Head of caudate nucleus (tissue), 42 donors: Measurements from ENCODE around the gene CDH12.
"Not testable (repeated sequence)": the region's sequence is repeated elsewhere in the genome, so short reads cannot be mapped to it uniquely, and the experiment has no call there.

Experiments used
- DNase-seq, 42 donors: peaks; one replicate each; pipeline versions ENCODE4 v3.0.0 to v3.0.0-alpha.2; 2020 to 2021; ENCODE audit warnings: mixed read lengths in 7 of 42
- intact Hi-C: fragments of 100-400 bp; cut with DNase I; formaldehyde crosslinking; loops from one replicate; pipeline ENCODE4 v1.15.0; 2022

Gene CDH12

DNA sequence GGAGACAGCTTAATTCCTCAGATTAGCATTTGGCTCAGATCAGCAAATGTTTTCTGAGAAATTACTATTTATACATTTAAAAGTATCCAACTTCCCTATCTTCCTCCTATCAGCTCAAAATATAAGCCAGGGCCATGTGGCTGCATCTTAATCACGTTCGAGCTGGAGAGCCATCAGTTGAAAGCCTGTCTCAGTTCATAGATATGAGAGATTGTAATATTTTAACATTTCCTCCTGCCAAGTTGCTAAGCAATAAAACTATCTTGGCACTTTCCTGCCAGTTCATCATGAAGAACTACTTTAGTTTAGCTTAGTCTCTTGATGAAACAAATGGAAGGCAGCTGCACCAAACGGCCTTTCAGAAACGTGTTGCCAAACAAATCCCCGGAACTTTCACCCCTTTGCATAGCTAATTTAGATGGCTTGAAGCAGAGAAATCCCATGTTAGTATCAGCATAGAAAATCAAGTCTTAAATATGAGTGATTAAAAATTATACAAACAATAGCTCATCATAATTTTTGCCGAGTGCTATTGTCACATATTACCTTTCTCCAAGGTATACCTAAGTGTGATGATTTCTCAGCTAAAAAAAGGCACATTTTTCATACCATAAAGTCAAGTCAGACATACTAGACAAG, 713.4 kb downstream of the CDH12 start:
- not testable (repeated sequence) for DNase-seq

DNA sequence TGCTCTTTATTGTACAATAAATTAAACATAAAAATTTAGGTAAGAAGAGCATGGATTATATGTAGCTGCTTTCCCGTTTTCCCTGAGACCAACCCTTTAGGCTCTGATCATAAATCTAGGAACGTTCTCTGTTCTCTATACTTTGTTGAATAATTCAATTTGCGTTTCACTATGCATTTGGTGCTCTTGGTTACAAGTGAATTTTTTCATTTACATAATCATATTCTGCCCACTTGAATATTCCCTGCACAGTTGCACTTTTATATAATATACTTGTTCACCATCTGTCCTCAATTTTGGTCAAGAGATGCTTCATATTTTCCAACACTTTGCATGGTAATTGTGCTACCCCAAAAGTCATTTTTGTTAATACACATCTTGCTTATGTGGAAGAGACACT, 741.8 kb downstream of the CDH12 start:
- DNase-seq: no peak
- intact Hi-C loops: no loop called here

More for the DNA sequence above, 713.4 kb downstream of the CDH12 start:
- intact Hi-C loops: not testable (repeated sequence)

DNA sequence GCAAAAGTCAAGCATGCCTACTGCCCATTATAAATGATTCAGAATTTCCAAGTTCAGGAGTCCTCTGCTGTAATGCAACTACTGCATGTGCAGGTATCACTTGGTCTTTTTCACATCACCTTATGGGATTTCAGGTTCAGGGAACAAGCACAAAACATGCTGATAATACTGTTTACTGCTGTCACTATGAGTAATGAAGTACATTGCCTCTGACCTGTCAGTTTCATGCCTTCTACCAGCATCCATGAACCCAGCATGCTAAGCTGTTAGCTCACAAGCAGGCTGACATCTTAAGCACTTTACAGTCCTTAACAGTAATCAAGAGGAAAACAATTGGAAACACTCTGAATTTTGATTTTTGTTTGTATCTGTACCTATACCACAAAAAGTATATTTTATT, 743.8 kb downstream of the CDH12 start:
- DNase-seq: no peak
- intact Hi-C loops: no loop called here

DNA sequence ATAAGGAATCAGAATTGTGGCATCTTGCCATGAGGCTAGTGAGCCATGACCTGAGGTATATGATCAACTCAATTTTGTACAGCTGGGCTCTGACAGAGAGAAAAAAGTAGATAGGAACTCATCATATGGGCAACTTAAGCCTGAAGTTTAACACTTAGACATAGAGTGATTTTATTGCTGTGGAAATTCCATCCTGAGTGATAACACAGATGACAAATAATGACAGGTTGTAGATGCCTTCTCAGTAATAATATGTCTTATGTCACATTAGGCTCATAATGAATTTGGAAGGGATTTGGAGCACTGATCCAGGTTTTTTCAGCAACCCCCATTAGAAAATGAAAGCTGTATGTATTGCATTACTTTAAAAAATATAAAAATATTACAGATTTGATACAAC, 744.6 kb downstream of the CDH12 start:
- intact Hi-C loops: no loop called here
- no peak for DNase-seq

DNA sequence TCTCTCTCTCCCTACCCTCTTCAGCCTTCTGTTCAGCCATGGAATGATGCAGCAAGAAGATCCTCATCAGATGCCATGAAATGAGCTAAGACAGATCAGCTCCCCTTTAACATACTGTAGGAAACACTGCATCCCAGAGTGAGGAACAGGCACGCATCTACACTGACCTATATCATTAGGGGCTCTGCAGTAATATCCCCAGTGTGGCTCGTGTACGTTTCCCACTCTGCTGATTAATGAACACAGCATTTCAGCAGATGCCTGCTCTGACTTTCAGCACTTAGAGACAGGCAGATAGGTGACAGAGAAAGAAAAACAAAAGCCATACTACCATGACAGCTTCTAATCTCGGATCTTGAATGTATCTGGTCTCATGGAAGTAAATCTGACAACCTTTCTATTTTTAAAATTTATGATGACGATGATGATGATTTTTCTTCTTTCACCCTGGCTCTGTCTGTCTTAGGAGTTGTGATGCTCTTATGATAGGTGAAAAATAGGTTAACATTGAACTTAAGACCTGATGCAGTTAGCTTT, 750.3 kb downstream of the CDH12 start:
- intact Hi-C loops: no loop called here
- peak in 1 of 42 donors; percentile 2 for DNase-seq

DNA sequence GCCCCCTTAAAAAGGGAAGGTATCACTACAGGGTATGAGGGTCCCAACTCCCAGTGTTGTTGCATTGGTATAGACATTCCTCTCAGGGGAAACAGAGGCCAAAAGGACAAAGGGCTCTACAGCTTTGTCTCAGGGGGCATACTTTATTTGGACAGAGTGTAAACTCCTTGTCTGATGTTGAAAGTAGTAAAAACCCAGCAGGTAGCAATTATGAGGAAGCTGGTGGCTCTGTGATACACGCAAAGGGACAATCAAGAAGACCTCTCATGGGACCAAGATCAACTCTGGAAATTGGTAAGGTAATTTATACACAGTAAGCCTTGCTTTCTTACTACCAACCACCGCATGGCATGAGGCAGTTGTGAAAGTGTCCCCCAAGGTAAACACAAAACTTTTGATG, 764.6 kb downstream of the CDH12 start:
- intact Hi-C loops: no loop called here

DNA sequence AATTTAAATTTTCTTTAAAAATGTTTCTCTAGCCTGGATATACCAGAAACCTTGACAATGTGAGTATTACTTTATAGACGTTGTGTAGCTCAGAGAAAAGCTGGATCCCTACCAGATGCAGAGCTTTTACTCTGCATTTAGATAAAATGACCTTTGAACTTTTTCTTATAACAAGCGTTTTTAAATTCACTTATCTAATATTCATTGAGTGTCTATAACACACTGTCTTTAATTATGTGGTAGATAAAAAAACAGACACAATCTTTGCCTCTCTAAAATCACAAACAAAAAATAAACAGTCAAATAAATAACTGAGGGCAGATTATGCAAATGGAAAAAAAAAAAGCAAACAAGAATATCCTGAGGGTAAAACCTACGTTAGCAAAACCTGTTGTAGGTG, 773.6 kb downstream of the CDH12 start:
- intact Hi-C loops: no loop called here
- no peak for DNase-seq

More for the DNA sequence above, 764.6 kb downstream of the CDH12 start:
- no peak for DNase-seq

DNA sequence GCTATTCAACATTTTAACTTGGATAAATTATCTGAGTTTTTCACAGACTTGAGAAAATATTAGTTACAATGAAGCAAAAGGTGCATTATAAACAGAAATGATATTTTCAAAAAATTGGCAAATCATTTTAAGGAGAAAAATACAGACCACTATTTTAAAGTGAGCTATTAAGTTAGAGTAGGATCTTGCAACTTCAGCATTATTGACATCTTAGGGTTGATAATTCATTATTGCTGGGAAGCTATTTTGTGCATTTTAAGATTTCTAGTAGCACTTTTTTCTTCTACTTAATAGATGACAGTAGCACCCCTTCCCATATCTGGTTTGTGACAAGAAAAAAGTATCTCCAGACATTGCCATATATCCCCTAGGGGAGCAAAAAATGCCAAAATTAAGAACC, 774.1 kb downstream of the CDH12 start:
- no peak for DNase-seq
- intact Hi-C loops: no loop called here

DNA sequence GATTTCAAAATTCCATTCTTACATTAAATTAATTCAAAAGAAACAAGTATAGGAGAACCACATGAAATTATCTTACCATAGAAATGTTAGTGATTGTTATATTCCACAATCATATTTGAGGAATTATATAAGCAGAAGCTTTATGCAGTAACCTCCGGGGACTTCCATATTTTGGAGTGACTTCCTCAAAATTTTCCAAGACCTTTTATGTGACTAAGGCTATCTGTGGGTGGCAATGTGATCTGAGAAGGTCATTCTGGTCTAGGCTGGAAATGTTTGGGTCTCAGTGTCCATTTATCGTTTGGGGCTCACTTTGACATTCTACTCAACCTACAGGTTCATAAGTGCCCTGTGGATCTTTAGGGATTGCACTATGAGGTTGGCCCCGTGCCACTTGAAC, 776.6 kb downstream of the CDH12 start:
- intact Hi-C loops: no loop called here
- no peak for DNase-seq

DNA sequence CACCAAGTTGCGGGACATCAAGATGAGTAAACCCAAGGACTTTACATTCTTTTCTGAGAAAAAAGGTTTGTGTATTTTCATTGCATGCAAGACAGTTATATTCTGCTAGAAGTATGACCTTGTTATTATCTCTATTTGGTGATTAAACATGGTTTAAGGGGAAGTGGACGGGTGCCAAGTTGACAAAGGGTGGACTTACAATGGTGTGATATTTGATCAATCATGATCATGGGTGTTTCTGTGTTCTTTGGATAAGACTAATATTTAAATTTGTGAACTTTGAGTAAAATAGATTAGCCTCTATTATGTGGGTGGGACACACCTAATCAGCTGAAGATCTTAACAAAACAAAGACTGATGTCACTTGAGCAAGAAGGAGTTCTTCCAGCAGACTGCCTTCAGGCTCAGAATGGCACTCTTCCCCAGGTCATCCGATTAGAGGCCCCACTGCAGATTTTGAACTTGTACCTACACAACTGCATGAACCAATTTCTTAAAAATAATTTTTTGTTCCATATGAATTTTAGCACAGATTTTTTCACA, 782.9 kb downstream of the CDH12 start:
- no peak for DNase-seq
- intact Hi-C loops: no loop called here

DNA sequence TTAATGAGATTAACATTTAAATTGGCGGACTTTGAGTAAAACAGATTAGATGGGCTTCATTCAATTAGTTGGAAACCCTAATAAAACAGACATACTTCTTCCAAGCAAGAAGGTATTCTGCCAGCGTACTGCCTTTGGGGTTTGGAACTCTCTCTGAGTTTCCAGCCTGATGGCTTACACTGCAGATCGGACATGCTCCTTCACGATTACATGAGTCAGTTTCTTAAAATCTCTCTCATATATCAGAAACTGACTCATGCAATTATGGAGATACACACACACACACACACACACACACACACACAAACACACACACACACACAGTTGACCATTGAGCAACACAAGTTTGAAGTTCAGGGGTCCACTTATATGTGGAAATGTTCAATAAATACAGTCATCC, 789.4 kb downstream of the CDH12 start:
- intact Hi-C loops: no loop called here
- DNase-seq: no peak

DNA sequence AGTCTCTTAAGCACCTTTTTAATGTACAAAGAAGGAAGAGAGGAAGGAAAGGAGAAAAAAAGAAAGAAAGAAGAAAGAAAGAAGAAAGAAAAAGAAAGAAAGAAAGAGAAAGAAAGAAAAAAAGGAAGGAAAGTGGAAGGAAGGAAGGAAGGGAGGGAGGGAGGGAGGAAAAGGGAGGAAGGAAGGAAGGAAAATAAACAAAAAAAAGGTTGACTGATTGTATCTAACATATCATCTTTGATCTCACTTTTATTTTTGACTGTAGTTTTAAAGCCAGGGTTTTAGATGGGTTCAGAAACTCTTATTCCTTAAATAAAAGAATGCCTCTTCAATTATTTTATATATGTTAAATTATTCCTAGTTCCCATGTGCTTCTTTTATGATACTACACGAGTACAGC, 794.5 kb downstream of the CDH12 start:
- intact Hi-C loops: no loop called here
- no peak for DNase-seq

DNA sequence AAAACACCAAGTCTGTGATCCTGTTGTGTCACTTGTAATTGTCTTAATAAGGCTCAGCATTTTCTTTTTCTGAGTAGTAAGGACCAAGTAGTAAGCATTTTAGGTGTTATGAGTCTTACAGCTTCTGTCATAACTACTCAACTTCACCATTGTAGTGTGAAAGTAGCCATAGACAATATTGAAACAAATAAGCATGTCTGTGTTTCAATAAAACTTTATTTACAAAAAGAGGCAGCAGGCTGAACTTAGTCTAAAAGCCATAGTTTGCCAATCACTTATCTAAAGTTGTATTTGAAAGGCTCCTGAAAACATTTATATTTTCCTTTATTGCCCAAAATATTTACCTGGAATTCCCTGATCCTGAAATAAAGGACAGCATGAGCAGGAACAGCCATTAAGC, 796.1 kb downstream of the CDH12 start:
- intact Hi-C loops: no loop called here

DNA sequence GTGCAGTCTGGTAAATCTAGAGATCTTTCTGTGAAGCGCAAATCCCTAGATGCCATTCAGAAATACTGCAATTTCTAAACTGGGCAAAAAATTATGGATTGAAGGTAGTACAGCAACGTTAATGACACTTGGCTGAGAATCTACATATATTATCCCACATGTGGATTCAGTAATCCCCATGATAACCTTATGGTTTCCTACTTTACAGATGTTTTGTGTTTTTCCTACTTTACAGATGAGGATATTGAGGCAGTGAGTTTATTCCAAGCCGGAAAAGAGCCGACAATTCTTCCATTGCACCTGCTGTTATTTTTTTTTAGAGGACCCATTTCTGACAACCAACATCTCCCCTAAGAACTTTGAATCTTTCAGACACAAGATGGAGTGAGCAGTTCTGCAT, 796.5 kb downstream of the CDH12 start:
- no peak for DNase-seq
- intact Hi-C loops: no loop called here

More for the DNA sequence above, 796.1 kb downstream of the CDH12 start:
- DNase-seq: no peak

DNA sequence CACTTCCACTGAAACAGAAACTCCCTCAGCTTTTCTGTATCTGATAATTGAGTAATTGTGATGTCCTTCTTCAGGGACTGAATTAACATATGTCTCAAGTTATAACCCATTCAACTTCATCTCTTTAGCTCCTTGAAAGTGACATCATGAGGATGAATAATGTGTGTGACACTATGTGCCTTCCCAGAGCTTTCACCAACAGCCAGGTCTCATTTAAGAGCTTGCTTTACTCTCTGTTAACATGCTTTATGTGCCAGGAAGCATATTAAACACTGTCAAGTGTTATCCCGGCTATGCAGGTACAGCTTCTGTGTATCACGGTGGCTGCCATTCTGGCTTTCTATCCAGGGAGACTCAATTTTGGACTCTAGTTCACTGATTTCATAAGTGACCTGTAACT, 799.9 kb downstream of the CDH12 start:
- intact Hi-C loops: no loop called here
- DNase-seq: no peak

DNA sequence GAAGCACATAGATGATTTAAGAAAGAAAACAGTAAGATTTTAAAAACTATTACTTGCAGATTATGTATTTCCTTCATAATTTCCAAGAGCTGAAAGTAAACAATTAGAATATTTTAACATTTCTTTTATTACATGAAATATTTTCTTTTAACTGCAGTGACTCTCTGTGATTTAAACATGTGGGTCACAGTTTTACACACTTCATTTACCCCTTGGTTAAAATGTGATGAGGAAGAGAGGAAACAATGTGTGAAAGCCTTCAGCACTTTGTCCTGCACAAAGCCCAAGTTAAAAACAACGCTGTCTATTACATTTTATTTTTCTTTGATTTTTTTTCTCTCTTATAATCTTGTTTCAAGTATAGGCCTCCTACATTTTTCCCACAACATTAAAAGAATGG, 801.3 kb downstream of the CDH12 start:
- no peak for DNase-seq
- intact Hi-C loops: no loop called here

DNA sequence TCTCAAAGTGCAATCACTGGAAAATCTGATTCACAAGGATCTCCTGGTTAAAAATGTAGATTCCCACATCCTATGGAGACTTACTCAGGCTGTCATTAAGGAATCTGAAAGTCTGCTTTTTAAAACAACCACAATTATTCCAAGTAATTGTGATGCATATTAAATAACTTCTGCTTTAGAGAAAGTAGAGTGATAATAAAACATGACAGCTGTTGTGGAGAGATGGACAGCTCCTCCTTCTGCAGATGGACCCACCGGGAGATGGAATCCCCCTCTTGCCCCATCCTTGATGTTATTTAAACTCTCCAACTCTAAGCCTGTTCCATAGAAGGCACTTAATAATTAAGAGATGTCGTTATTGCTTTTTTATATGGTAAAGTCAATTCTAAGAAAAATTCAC, 802.2 kb downstream of the CDH12 start:
- DNase-seq: no peak
- intact Hi-C loops: no loop called here

DNA sequence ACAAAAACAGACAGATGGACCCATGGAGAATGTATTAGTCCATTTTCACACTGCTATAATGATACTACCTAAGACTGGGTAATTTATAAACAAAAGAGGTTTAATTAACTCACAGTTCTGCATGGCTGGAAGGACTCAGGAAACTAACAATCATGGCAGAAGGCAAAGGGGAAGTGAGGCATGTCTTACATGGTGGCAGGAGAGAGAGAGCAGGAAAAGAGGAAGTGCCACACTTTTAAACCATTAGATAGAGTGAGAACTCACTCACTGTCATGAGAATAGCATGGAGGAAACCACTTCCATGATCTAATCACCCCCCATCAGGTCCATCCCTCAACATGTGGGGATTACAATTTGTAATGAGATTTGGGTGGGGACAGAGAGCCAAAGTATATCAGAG, 808.9 kb downstream of the CDH12 start:
- intact Hi-C loops: no loop called here

DNA sequence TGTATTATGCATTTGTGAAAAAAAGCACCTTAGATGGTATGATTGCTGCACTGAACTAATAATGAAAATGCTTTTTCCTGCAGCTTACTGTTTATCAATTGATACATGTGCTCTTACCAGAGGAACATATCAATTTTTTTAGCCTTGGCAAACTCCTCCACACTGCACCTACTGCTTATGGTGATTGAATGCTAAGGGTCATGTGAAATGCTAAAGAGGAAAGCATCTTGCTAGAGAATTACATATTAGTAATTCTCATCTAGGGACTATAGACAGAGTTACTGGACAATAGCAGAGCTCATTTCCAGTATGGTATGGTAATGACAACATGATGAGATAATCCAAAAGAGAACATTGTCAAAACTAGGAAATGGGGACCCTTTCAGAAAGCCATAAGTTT, 817.1 kb downstream of the CDH12 start:
- no peak for DNase-seq
- intact Hi-C loops: no loop called here

More for the DNA sequence above, 808.9 kb downstream of the CDH12 start:
- DNase-seq: no peak

DNA sequence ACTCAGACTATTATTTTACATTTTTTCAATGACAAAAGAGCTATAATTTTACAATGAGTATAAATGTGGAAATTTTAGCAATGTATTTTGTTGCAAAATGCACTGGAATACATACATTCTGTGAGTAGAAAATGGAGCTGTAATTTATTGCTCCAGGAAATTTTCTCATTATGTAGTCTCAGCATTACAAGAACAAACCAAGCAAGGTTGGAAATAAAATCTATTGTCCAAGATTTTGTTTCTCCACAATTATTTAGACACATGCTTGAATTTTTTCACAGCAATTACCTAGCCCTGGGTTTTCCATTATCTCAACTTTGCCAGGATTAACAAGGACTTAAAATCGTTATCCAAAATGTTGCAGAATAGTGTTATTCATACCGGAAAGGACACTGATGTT, 820.1 kb downstream of the CDH12 start:
- intact Hi-C loops: no loop called here
- no peak for DNase-seq

DNA sequence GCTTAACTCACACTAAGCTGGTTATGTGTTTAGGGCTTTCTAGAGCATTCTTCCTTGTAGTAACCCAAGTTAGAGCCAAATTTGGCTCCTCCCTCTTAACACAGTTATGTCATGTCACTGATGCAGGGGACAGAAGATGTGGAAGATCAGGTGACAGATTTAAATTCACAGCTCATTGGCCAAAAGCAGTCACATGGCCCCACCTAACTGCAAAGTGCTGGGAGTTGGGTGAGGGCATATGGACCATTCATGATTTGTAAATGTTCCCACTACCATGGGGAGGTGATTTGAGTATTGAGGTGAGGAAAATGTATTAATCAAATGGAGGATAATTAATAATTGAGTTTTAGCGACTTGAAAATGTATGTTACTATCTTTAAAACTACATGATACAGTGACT, 829.4 kb downstream of the CDH12 start:
- intact Hi-C loops: no loop called here
- DNase-seq: no peak
